ENCODE results near the gene RANGRF. TPM values are rescaled to one million over a fixed set of nuclear protein-coding genes. Genes with fewer than 3 reads are reported as not detected.

Gene RANGRF
- total and polyA plus RNA-seq, 9 of the 15 experiments (the other 6 are each of a cell fraction or from before 2014, with no cell fraction given): 7.6 to 60.0 (median 16.0) TPM

DNA sequence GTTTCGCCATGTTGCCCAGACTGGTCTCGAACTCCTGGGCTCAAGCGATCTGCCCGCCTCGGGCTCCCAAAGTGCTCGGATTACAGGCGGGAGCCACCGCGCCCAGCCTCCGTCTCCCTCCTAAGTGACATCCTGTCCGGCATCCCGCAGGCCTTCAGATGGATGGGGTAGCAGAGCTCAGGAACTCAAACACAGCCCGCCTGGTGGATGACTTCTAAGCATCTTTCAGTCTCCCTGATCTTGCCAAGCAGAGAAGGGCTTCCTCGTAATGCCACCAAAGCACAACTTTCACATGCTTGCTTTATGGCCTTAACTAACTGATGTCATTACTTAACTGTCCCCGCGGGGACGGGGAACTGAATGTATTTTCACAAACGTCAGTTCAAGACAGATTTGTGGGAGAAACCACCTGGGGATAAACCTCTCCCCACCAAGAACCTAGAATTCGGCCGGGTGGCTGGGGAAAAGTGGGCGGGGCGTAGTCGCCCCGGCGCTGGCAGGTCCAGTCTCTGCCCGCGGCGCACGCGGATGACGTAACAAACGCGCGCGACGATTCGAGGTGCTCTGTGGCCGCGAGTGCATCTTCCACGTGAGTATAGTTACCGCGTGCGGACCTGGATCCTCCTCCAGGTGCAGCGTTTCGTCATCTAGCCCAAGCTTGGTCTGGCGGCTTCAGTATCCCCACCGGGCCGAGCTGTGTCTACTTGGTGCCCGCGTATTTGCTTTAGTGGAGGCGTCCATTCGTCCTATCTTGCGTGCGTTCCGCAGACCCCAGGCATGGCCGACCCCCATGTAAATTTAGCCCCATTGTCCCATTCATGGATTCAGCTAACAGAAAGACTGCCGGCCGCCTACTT is 39.5 kb upstream of the RANGRF start, which contains the start of gene PFAS (continued):
- TF ChIP-seq, protein P1, sequence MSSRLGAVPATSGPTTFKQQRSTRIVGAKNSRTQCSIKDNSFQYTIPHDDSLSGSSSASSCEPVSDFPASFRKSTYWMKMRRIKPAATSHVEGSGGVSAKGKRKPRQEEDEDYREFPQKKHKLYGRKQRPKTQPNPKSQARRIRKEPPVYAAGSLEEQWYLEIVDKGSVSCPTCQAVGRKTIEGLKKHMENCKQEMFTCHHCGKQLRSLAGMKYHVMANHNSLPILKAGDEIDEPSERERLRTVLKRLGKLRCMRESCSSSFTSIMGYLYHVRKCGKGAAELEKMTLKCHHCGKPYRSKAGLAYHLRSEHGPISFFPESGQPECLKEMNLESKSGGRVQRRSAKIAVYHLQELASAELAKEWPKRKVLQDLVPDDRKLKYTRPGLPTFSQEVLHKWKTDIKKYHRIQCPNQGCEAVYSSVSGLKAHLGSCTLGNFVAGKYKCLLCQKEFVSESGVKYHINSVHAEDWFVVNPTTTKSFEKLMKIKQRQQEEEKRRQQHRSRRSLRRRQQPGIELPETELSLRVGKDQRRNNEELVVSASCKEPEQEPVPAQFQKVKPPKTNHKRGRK (tag; IDR thresholded peaks at IDR 0.05): no peak
- TF ChIP-seq ZNF79 (CRISPR knock-in tag; IDR thresholded peaks at IDR 0.05; ENCODE audit: low read depth) (no peak), SMARCA5 (IDR thresholded peaks at IDR 0.05) (no peak), MCM3 (IDR thresholded peaks at IDR 0.05) (no peak), MIER1 (IDR thresholded peaks at IDR 0.05; ENCODE audit: low read depth) (no peak), ZNF644 (tag; IDR thresholded peaks at IDR 0.05; ENCODE audit: low read depth) (no peak), ZNF197 (CRISPR knock-in tag; IDR thresholded peaks at IDR 0.05; ENCODE audit: low read depth) (no peak), FOXM1 (IDR thresholded peaks at IDR 0.05; ENCODE audit: low read depth) (no peak), FOXM1 (CRISPR knock-in tag; IDR thresholded peaks at IDR 0.05; ENCODE audit: low read depth) (no peak), ZNF165 (CRISPR knock-in tag; IDR thresholded peaks at IDR 0.05; ENCODE audit: borderline replicate concordance) (no peak), POLR2A (conservative IDR thresholded peaks at IDR 0.05) (peak; percentile 80), ZC3H8 (IDR thresholded peaks at IDR 0.05) (no peak), GABPB1 (CRISPR knock-in tag; IDR thresholded peaks at IDR 0.05) (no peak), ZBTB1 (CRISPR knock-in tag; IDR thresholded peaks at IDR 0.05; ENCODE audit: borderline replicate concordance, low read depth) (no peak), ELF2 (CRISPR knock-in tag; IDR thresholded peaks at IDR 0.05) (no peak)
- TF ChIP-seq, protein P2, sequence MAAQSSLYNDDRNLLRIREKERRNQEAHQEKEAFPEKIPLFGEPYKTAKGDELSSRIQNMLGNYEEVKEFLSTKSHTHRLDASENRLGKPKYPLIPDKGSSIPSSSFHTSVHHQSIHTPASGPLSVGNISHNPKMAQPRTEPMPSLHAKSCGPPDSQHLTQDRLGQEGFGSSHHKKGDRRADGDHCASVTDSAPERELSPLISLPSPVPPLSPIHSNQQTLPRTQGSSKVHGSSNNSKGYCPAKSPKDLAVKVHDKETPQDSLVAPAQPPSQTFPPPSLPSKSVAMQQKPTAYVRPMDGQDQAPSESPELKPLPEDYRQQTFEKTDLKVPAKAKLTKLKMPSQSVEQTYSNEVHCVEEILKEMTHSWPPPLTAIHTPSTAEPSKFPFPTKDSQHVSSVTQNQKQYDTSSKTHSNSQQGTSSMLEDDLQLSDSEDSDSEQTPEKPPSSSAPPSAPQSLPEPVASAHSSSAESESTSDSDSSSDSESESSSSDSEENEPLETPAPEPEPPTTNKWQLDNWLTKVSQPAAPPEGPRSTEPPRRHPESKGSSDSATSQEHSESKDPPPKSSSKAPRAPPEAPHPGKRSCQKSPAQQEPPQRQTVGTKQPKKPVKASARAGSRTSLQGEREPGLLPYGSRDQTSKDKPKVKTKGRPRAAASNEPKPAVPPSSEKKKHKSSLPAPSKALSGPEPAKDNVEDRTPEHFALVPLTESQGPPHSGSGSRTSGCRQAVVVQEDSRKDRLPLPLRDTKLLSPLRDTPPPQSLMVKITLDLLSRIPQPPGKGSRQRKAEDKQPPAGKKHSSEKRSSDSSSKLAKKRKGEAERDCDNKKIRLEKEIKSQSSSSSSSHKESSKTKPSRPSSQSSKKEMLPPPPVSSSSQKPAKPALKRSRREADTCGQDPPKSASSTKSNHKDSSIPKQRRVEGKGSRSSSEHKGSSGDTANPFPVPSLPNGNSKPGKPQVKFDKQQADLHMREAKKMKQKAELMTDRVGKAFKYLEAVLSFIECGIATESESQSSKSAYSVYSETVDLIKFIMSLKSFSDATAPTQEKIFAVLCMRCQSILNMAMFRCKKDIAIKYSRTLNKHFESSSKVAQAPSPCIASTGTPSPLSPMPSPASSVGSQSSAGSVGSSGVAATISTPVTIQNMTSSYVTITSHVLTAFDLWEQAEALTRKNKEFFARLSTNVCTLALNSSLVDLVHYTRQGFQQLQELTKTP (IDR thresholded peaks at IDR 0.05; ENCODE audit: low read depth in 1 of 2, partially characterized antibody in 2 of 2): no peak
- TF ChIP-seq, protein P3, sequence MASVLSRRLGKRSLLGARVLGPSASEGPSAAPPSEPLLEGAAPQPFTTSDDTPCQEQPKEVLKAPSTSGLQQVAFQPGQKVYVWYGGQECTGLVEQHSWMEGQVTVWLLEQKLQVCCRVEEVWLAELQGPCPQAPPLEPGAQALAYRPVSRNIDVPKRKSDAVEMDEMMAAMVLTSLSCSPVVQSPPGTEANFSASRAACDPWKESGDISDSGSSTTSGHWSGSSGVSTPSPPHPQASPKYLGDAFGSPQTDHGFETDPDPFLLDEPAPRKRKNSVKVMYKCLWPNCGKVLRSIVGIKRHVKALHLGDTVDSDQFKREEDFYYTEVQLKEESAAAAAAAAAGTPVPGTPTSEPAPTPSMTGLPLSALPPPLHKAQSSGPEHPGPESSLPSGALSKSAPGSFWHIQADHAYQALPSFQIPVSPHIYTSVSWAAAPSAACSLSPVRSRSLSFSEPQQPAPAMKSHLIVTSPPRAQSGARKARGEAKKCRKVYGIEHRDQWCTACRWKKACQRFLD (CRISPR knock-in tag; IDR thresholded peaks at IDR 0.05): no peak
- TF ChIP-seq, protein P4, sequence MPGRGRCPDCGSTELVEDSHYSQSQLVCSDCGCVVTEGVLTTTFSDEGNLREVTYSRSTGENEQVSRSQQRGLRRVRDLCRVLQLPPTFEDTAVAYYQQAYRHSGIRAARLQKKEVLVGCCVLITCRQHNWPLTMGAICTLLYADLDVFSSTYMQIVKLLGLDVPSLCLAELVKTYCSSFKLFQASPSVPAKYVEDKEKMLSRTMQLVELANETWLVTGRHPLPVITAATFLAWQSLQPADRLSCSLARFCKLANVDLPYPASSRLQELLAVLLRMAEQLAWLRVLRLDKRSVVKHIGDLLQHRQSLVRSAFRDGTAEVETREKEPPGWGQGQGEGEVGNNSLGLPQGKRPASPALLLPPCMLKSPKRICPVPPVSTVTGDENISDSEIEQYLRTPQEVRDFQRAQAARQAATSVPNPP (IDR thresholded peaks at IDR 0.05; ENCODE audit: borderline replicate concordance, insufficient read depth, insufficient read length): no peak

Measured in K562 (cell line).